Activated CD4-positive, alpha-beta T cell treated with anti-CD3 and anti-CD28 coated beads for 36 hours (primary cell): ENCODE measurements around the gene TP53I11. TPM values are rescaled to one million over a fixed set of nuclear protein-coding genes. Genes with fewer than 3 reads are reported as not detected.

Source experiments
- ATAC-seq: fragments of 200-7000 bp; cut with Tn5 transposase; one replicate; pipeline ENCODE4 v1.10.0; 2021; ENCODE audit warnings: mild to moderate bottlenecking, moderate library complexity
- CTCF ChIA-PET: fragments of 350-600 bp; sonication (Branson Sonifier 250); formaldehyde crosslinking; loops from one replicate; lab custom pipeline; 2021; ENCODE audit warnings: antibody characterized with exemption; lab: Charles Lee
- POLR2A ChIA-PET: fragments of 350-600 bp; sonication (Branson Sonifier 250); formaldehyde crosslinking; loops from one replicate; lab custom pipeline; 2021; ENCODE audit warnings: antibody characterized with exemption, inconsistent platforms; lab: Charles Lee
- DNase-seq: peaks from one replicate; pipeline ENCODE4 v3.0.0-alpha.2; 2020
- H3K27ac Mint-ChIP-seq: one replicate; pipeline ENCODE4 v1.8.0; 2021; ENCODE audit warnings: mixed read lengths
- H3K27me3 Mint-ChIP-seq: one replicate; pipeline ENCODE4 v1.8.0; 2021; ENCODE audit warnings: mixed read lengths
- H3K36me3 Mint-ChIP-seq: one replicate; pipeline ENCODE4 v1.8.0; 2021; ENCODE audit warnings: low read depth, mixed read lengths
- H3K4me1 Mint-ChIP-seq: one replicate; pipeline ENCODE4 v1.8.0; 2021; ENCODE audit warnings: mixed read lengths
- H3K4me3 Mint-ChIP-seq: one replicate; pipeline ENCODE4 v1.8.0; 2021; ENCODE audit warnings: mild to moderate bottlenecking, moderate library complexity, mixed read lengths
- H3K9me3 Mint-ChIP-seq: one replicate; pipeline ENCODE4 v1.8.0; 2021; ENCODE audit warnings: low read depth, mixed read lengths
- intact Hi-C, 2 experiments: fragments of 100-400 bp; cut with DNase I in 1 of 2; cut with micrococcal nuclease in 1 of 2; formaldehyde crosslinking; loops; one replicate each; pipeline versions ENCODE4 v1.14.2 to v1.15.1; 2022 to 2024; cut with DNase I, micrococcal nuclease
- total RNA-seq, 2 experiments: library from RNA; stranded (reverse); gene quantifications; one replicate each; pipeline ENCODE4 v1.2.3, GENCODE V29; 2021

Gene TP53I11
- total RNA-seq, 2 experiments from 2014 or later, result 14.3 to 15.8 TPM

GRCh38 chr11:44945666-44946065, 5.0 kb downstream of the TP53I11 start:
- CTCF ChIA-PET, result interaction anchor here (0.7 to 24.4 kb wide), 5 partner anchors 9 to 157 kb away, joined by 3 to 798 read pairs (median 8); no protein-coding TSS in a partner anchor

GRCh38 chr11:44944853-44945235, 5.8 kb downstream of the TP53I11 start:
- CTCF ChIA-PET, result interaction anchor here (0.6 to 24.4 kb wide), 4 partner anchors 8 to 158 kb away, joined by 3 to 798 read pairs (median 10); no protein-coding TSS in a partner anchor
- intact Hi-C loops, result loop anchor here in 1 of 2 experiments (10.0 kb wide), 1 partner anchor 390 kb away; no protein-coding TSS in a partner anchor
- POLR2A ChIA-PET, result interaction anchor here (0.7 kb wide), 1 partner anchor 121 kb away, joined by 4 read pairs; no protein-coding TSS in a partner anchor
- Mint-ChIP-seq H3K27me3 (no peaks in the 10 kb centered on the region), H3K27ac (no peak overlapping the region), H3K9me3 (no peaks in the 10 kb centered on the region), H3K4me3 (no peak overlapping the region), H3K4me1 (peaks cover 24% of the 10 kb centered on the region), H3K36me3 (no peaks in the 10 kb centered on the region)
- DNase-seq, result no peak
- no peak for ATAC-seq

More at GRCh38 chr11:44945666-44946065, 5.0 kb downstream of the TP53I11 start:
- ATAC-seq (no peak), DNase-seq (no peak)
- POLR2A ChIA-PET, result interaction anchor here (0.7 kb wide), 1 partner anchor 120 kb away, joined by 4 read pairs; no protein-coding TSS in a partner anchor
- no peaks in the 10 kb centered on the region for H3K36me3 Mint-ChIP-seq
- H3K4me1 Mint-ChIP-seq, result peaks cover 24% of the 10 kb centered on the region
- no peak overlapping the region for H3K4me3 Mint-ChIP-seq
- H3K9me3 Mint-ChIP-seq, result no peaks in the 10 kb centered on the region
- no peaks in the 10 kb centered on the region for H3K27me3 Mint-ChIP-seq
- H3K27ac Mint-ChIP-seq, result no peak overlapping the region
- intact Hi-C loops, result loop anchor here in 1 of 2 experiments (10.0 kb wide), 1 partner anchor 389 kb away; no protein-coding TSS in a partner anchor

GRCh38 chr11:44944181-44944852, 6.4 kb downstream of the TP53I11 start:
- Mint-ChIP-seq H3K9me3 (no peaks in the 10 kb centered on the region), H3K36me3 (no peaks in the 10 kb centered on the region), H3K4me1 (peaks cover 24% of the 10 kb centered on the region), H3K27ac (no peak overlapping the region), H3K4me3 (no peak overlapping the region), H3K27me3 (no peaks in the 10 kb centered on the region)
- intact Hi-C loops, result loop anchor here in 1 of 2 experiments (10.0 kb wide), 1 partner anchor 390 kb away; no protein-coding TSS in a partner anchor
- no peak for DNase-seq
- POLR2A ChIA-PET, result no interaction called here
- no peak for ATAC-seq
- CTCF ChIA-PET, result interaction anchor here (0.6 to 24.4 kb wide), 5 partner anchors 8 to 346 kb away, joined by 3 to 798 read pairs (median 8); no protein-coding TSS in a partner anchor

DNA sequence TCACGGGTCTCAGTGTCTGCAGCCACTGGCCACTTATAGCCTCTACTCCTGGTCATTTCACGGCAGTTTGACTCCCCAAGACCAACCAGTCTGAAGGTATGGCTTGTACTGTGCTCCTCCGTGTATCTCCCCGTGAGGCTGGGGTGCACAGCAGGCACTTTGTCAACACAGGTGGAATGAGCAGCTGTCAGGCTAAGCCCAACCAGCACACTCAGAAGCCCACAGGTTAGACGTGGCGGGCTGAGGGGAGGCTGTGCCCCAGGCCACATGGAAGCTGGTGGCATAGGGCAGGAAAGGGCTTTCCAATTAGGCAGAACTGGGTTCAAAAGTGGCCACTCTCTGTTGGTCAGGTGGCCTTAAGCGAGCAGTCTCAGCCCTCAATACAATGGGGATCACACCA, 7.0 kb downstream of the TP53I11 start:
- Mint-ChIP-seq H3K27me3 (no peaks in the 10 kb centered on the region), H3K9me3 (no peaks in the 10 kb centered on the region), H3K4me1 (peaks cover 24% of the 10 kb centered on the region), H3K36me3 (no peaks in the 10 kb centered on the region), H3K27ac (no peak overlapping the region), H3K4me3 (no peak overlapping the region)
- intact Hi-C loops, result loop anchor here in 1 of 2 experiments (10.0 kb wide), 1 partner anchor 391 kb away; no protein-coding TSS in a partner anchor
- ChIA-PET CTCF (interaction anchor here (0.7 to 24.4 kb wide), 3 partner anchors 127 to 347 kb away, joined by 3 to 798 read pairs (median 3); no protein-coding TSS in a partner anchor), POLR2A (no interaction called here)
- ATAC-seq (no peak), DNase-seq (no peak)

DNA sequence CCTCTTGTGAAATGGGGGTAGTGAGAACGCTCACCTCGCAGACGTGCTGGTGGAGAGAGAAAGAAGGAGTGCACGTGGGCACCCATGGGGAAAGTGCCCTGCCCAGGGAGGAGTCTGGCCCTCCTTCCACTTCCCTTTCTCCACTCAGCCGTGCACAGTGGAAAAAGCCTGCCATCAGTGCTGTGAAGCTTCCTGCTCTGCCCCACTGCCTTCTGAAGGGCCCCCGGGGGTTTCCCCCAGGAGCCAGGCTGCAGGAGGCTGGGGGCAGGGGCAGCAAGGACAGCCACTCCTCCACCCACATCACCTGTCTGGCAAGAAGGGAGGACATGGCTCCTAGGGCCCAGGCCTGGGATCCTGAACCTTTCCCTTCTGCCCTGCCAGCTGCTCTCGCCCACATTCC, 7.6 kb downstream of the TP53I11 start:
- H3K27me3 Mint-ChIP-seq, result no peaks in the 10 kb centered on the region
- peaks cover 24% of the 10 kb centered on the region for H3K4me1 Mint-ChIP-seq
- no peak overlapping the region for H3K4me3 Mint-ChIP-seq
- POLR2A ChIA-PET, result no interaction called here
- intact Hi-C loops, result loop anchor here in 1 of 2 experiments (10.0 kb wide), 1 partner anchor 392 kb away; no protein-coding TSS in a partner anchor
- peak; percentile 94 for ATAC-seq
- CTCF ChIA-PET, result interaction anchor here (0.6 to 24.4 kb wide), 5 partner anchors 16 to 347 kb away, joined by 3 to 798 read pairs (median 3); no protein-coding TSS in a partner anchor
- H3K27ac Mint-ChIP-seq, result peak overlapping the region; percentile 48
- peak; percentile 80 for DNase-seq
- no peaks in the 10 kb centered on the region for H3K36me3 Mint-ChIP-seq
- no peaks in the 10 kb centered on the region for H3K9me3 Mint-ChIP-seq

DNA sequence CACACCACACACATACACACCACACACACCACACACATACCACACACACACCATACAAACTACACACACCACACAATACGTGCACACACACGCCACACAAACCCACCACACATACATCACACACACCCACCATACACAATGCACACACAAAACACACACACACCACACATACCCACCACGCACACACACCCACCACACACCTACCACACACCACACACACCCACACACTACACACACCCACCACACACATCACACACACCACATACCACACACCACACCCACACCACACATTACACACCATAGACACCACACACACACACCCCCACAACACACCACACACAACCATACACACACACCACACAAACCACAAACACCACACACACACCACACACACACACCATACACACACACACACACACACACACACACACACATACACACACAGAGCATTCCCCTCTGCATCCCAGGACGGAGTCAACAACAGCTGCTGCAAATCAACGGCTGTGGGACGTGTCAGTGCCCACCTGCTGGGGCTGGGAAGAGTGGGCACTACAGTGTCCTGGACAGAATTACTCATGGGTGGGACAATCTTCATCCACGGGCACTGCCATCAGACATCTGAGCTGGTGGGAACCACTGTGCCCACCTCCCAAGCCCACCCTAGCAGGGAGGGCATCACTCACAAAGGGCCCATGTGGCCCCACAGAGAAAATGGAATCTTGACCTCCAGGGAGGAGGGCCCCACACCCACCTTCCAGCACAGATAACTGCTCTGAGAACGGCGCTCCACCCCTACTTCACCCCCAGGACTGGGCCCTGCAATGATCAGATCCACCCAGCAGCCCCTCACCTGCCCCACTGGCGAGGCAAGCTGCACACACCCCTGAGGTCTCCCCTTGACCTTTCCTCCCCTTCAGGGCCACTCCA, 8.4 kb downstream of the TP53I11 start:
- POLR2A ChIA-PET, result no interaction called here
- peak overlapping the region; percentile 48 for H3K27ac Mint-ChIP-seq

GRCh38 chr11:44941259-44942021, 9.2 kb downstream of the TP53I11 start:
- Mint-ChIP-seq H3K36me3 (no peaks in the 10 kb centered on the region), H3K27ac (no peak overlapping the region), H3K4me3 (no peak overlapping the region), H3K27me3 (no peaks in the 10 kb centered on the region), H3K9me3 (no peaks in the 10 kb centered on the region), H3K4me1 (peaks cover 24% of the 10 kb centered on the region)
- no peak for ATAC-seq
- CTCF ChIA-PET, result interaction anchor here (0.6 to 24.4 kb wide), 7 partner anchors 7 to 197 kb away, joined by 3 to 798 read pairs (median 3); no protein-coding TSS in a partner anchor
- intact Hi-C loops, result loop anchor here in 1 of 2 experiments (10.0 kb wide), 1 partner anchor 393 kb away; no protein-coding TSS in a partner anchor
- DNase-seq, result no peak
- POLR2A ChIA-PET, result interaction anchor here (0.6 kb wide), 1 partner anchor 13 kb away, joined by 3 read pairs; no protein-coding TSS in a partner anchor

More for the DNA sequence above, 8.4 kb downstream of the TP53I11 start:
- no peak for ATAC-seq
- intact Hi-C loops, result loop anchor here in 1 of 2 experiments (10.0 kb wide), 1 partner anchor 393 kb away; no protein-coding TSS in a partner anchor
- CTCF ChIA-PET, result interaction anchor here (1.1 to 24.4 kb wide), 3 partner anchors 15 to 161 kb away, joined by 3 to 798 read pairs (median 9); no protein-coding TSS in a partner anchor
- Mint-ChIP-seq H3K27me3 (no peaks in the 10 kb centered on the region), H3K36me3 (no peaks in the 10 kb centered on the region), H3K4me1 (peaks cover 24% of the 10 kb centered on the region), H3K9me3 (no peaks in the 10 kb centered on the region), H3K4me3 (no peak overlapping the region)
- no peak for DNase-seq

DNA sequence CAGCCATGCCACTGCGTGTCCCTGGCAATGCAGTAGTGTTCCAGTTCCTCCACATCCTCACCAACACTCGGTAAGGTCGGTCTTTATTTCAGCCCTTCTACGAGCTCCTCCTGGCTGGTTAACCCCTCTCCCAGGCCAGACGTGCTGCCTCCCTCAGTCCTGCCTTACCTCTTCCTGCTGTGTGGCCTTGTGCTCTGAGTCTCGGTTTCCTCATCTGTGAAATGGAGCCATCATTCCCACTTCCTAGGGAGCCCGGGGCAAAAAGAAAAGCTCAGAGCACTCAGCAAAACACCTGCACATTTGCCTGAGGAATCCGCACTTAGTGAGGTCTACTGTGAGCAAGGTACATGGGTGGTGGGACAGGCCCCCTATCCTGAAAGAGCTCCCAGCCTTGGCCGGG, 9.8 kb downstream of the TP53I11 start:
- DNase-seq, result no peak
- no peaks in the 10 kb centered on the region for H3K27me3 Mint-ChIP-seq
- ATAC-seq, result no peak
- no peaks in the 10 kb centered on the region for H3K9me3 Mint-ChIP-seq
- H3K4me3 Mint-ChIP-seq, result no peak overlapping the region
- H3K4me1 Mint-ChIP-seq, result peaks cover 24% of the 10 kb centered on the region
- ChIA-PET CTCF (interaction anchor here (0.6 to 24.4 kb wide), 8 partner anchors 8 to 326 kb away, joined by 3 to 798 read pairs (median 3); no protein-coding TSS in a partner anchor), POLR2A (interaction anchor here (0.6 kb wide), 1 partner anchor 13 kb away, joined by 3 read pairs; no protein-coding TSS in a partner anchor)
- intact Hi-C loops, result loop anchor here in 1 of 2 experiments (10.0 kb wide), 1 partner anchor 394 kb away; no protein-coding TSS in a partner anchor
- H3K36me3 Mint-ChIP-seq, result no peaks in the 10 kb centered on the region
- no peak overlapping the region for H3K27ac Mint-ChIP-seq

DNA sequence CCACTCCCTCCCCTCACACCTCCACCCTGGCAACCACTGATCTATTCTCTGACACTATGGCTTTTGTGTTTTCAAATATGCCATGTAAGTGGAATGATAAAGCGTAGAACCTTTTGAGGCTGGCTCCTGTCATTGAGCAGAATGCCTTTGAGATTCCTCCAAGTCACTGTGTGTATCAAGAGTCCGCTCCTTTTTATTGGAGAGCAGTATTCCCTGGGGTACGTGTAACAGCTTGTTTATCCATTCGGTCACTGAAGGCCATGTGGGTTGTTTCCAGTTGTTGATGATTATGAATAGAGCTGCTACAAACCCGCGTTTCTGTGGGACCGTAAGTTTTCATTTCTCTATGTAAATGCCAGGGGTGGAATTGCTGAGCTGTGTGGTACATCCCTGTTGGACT, 10.3 kb downstream of the TP53I11 start:
- Mint-ChIP-seq H3K4me3 (no peak overlapping the region), H3K4me1 (peaks cover 24% of the 10 kb centered on the region), H3K27ac (no peak overlapping the region), H3K27me3 (no peaks in the 10 kb centered on the region), H3K36me3 (no peaks in the 10 kb centered on the region), H3K9me3 (no peaks in the 10 kb centered on the region)
- no peak for DNase-seq
- POLR2A ChIA-PET, result interaction anchor here (0.6 kb wide), 1 partner anchor 12 kb away, joined by 3 read pairs; no protein-coding TSS in a partner anchor
- intact Hi-C loops, result loop anchor here in 1 of 2 experiments (10.0 kb wide), 1 partner anchor 394 kb away; no protein-coding TSS in a partner anchor
- no peak for ATAC-seq
- CTCF ChIA-PET, result interaction anchor here (0.6 to 24.4 kb wide), 6 partner anchors 8 to 326 kb away, joined by 3 to 798 read pairs (median 3); no protein-coding TSS in a partner anchor
